PC-9 (cell line): ENCODE measurements around the gene SFMBT2.

ENCODE experiments used
- EZH2 ChIP-seq: fragments of 200-600 bp; sonication (generic); IDR thresholded peaks from 2 replicates; pipeline ENCODE4 v1.8.0; 2017; ENCODE audit warnings: antibody characterized with exemption, low read depth
- TF ChIP-seq, protein P1 (sequence below): fragments of 200-600 bp; sonication (generic); conservative IDR thresholded peaks from 2 replicates; pipeline ENCODE4 v1.6.1; 2017; ENCODE audit warnings: mixed run types, antibody characterized with exemption, mild to moderate bottlenecking, moderate library complexity

- TF ChIP-seq, protein P1, sequence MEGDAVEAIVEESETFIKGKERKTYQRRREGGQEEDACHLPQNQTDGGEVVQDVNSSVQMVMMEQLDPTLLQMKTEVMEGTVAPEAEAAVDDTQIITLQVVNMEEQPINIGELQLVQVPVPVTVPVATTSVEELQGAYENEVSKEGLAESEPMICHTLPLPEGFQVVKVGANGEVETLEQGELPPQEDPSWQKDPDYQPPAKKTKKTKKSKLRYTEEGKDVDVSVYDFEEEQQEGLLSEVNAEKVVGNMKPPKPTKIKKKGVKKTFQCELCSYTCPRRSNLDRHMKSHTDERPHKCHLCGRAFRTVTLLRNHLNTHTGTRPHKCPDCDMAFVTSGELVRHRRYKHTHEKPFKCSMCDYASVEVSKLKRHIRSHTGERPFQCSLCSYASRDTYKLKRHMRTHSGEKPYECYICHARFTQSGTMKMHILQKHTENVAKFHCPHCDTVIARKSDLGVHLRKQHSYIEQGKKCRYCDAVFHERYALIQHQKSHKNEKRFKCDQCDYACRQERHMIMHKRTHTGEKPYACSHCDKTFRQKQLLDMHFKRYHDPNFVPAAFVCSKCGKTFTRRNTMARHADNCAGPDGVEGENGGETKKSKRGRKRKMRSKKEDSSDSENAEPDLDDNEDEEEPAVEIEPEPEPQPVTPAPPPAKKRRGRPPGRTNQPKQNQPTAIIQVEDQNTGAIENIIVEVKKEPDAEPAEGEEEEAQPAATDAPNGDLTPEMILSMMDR, result no peak
- TF ChIP-seq EZH2, result no peak
Measured at GRCh38 chr10:7389346-7389745, 21.5 kb downstream of the SFMBT2 start.
